H1 (cell line): Measurements from ENCODE around the gene C15orf62. TPM values are rescaled to one million over a fixed set of nuclear protein-coding genes. Genes with fewer than 3 reads are reported as not detected.

Experiments used
- CTCF ChIA-PET: fragments of 300-600 bp; sonication (Branson Sonifier 250); formaldehyde crosslinking; loops from one replicate; lab custom pipeline; 2021; ENCODE audit not compliant: partially characterized antibody; lab: Charles Lee
- POLR2A ChIA-PET: fragments of 300-600 bp; sonication (Branson Sonifier 250); formaldehyde crosslinking; loops from one replicate; lab custom pipeline; 2021; ENCODE audit warnings: inconsistent platforms; ENCODE audit not compliant: partially characterized antibody; lab: Charles Lee
- DNase-seq, 2 experiments: peaks; one replicate each; pipeline versions ENCODE4 v3.0.0 to v3.0.0-alpha.2; 2010 to 2022; ENCODE audit warnings: low spot score in 2 of 2, low read depth in 1 of 2, mixed read lengths in 1 of 2
- FAIRE-seq: peaks from 2 replicates; lab custom pipeline; 2011; peaks lifted over from hg19 to GRCh38; lab: Jason Lieb, UNC
- H2AFZ ChIP-seq: 2 replicates; pipeline ENCODE4 v1.8.1; 2012; ENCODE audit warnings: low read length, inconsistent platforms
- H2AK5ac ChIP-seq: 2 replicates; pipeline ENCODE4 v1.6.1; 2013; ENCODE audit warnings: low read depth, low read length
- H2BK120ac ChIP-seq: replicated peaks from 2 replicates; pipeline ENCODE3; 2013; ENCODE audit warnings: low read depth, low read length, inconsistent platforms
- H2BK12ac ChIP-seq: 2 replicates; pipeline ENCODE4 v1.6.1; 2013; ENCODE audit warnings: low read depth, low read length
- H2BK15ac ChIP-seq: 2 replicates; pipeline ENCODE4 v1.6.1; 2013; ENCODE audit warnings: low read length
- H2BK20ac ChIP-seq: 2 replicates; pipeline ENCODE4 v1.6.1; 2013; ENCODE audit warnings: low read length
- H2BK5ac ChIP-seq: 2 replicates; pipeline ENCODE4 v1.6.1; 2013; ENCODE audit warnings: low read depth, low read length
- H3K14ac ChIP-seq: 2 replicates; pipeline ENCODE4 v1.6.1; 2013; ENCODE audit warnings: inconsistent platforms; ENCODE audit not compliant: insufficient read length
- H3K18ac ChIP-seq: 2 replicates; pipeline ENCODE4 v1.6.1; 2013; ENCODE audit warnings: low read length; ENCODE audit errors: extremely low read depth
- H3K23ac ChIP-seq: 2 replicates; pipeline ENCODE4 v1.6.1; 2013; ENCODE audit warnings: inconsistent platforms; ENCODE audit not compliant: insufficient read length
- H3K23me2 ChIP-seq: 2 replicates; pipeline ENCODE4 v1.6.1; 2013; ENCODE audit warnings: low read depth, low read length
- H3K27ac ChIP-seq: 2 replicates; pipeline ENCODE4 v1.6.1; 2011; ENCODE audit warnings: low read depth, low read length, inconsistent platforms
- H3K27me3 ChIP-seq, 4 experiments: replicated peaks in 1 of 4; 1 replicate in 1 of 4; 2 replicates in 3 of 4; pipeline versions ENCODE4 v1.6.1 to v1.8.1; 2011 to 2013; ENCODE audit warnings: low read length in 3 of 4, mild to moderate bottlenecking in 3 of 4, inconsistent platforms in 2 of 4, mixed read lengths in 2 of 4, moderate library complexity in 1 of 4; ENCODE audit not compliant: control insufficient read depth in 3 of 4, insufficient read depth in 3 of 4; ENCODE audit errors: extremely low read depth in 1 of 4
- H3K36me3 ChIP-seq, 4 experiments: 2 replicates each; pipeline versions ENCODE4 v1.6.1 to v1.8.1; 2011 to 2013; ENCODE audit warnings: mild to moderate bottlenecking in 4 of 4, low read length in 3 of 4, moderate library complexity in 2 of 4, control low read depth in 1 of 4, inconsistent platforms in 1 of 4; ENCODE audit not compliant: insufficient read depth in 4 of 4, control insufficient read depth in 2 of 4
- H3K4ac ChIP-seq: replicated peaks from 2 replicates; pipeline ENCODE3; 2013; ENCODE audit warnings: low read length, low read depth, mixed read lengths, inconsistent platforms; ENCODE audit not compliant: insufficient read length
- H3K4me1 ChIP-seq, 4 experiments: replicated peaks in 1 of 4; 1 replicate in 1 of 4; 2 replicates in 3 of 4; pipeline versions ENCODE4 v1.6.1 to v1.8.1; 2011 to 2013; ENCODE audit warnings: low read length in 3 of 4, inconsistent platforms in 2 of 4, mixed read lengths in 1 of 4; ENCODE audit not compliant: insufficient read depth in 4 of 4, control insufficient read depth in 3 of 4
- H3K4me2 ChIP-seq, 2 experiments: 2 replicates each; pipeline versions ENCODE4 v1.6.1 to v1.8.1; 2011 to 2013; ENCODE audit warnings: low read depth in 2 of 2, low read length in 2 of 2, control low read depth in 1 of 2, inconsistent platforms in 1 of 2, mild to moderate bottlenecking in 1 of 2; ENCODE audit not compliant: insufficient read depth in 1 of 2
- H3K4me3 ChIP-seq, 4 experiments: fragments of 200-600, 300-600 bp in 1 of 4; sonication (generic), shearing (Covaris generic), sonication (Bioruptor Twin) in 1 of 4; 2 replicates each; pipeline versions ENCODE4 v1.5.1 to v1.8.1; 2011 to 2016; ENCODE audit warnings: low read length in 4 of 4, low read depth in 3 of 4, control low read depth in 2 of 4, inconsistent platforms in 2 of 4, mild to moderate bottlenecking in 2 of 4, mixed read lengths in 1 of 4, moderate library complexity in 1 of 4; ENCODE audit not compliant: insufficient read depth in 2 of 4; ENCODE audit errors: extremely low read depth in 1 of 4
- H3K56ac ChIP-seq: replicated peaks from 2 replicates; pipeline ENCODE3; 2013; ENCODE audit warnings: low read depth, mild to moderate bottlenecking, mixed read lengths, low read length, inconsistent platforms; ENCODE audit not compliant: insufficient read length
- H3K79me1 ChIP-seq: 2 replicates; pipeline ENCODE4 v1.6.1; 2013; ENCODE audit warnings: low read depth, low read length, control low read depth
- H3K79me2 ChIP-seq, 2 experiments: 2 replicates each; pipeline versions ENCODE4 v1.6.1 to v1.8.1; 2012 to 2013; ENCODE audit warnings: low read length in 2 of 2, mild to moderate bottlenecking in 2 of 2, inconsistent platforms in 1 of 2; ENCODE audit not compliant: insufficient read depth in 2 of 2, control insufficient read depth in 1 of 2
- H3K9ac ChIP-seq, 4 experiments: replicated peaks in 1 of 4; 1 replicate in 1 of 4; 2 replicates in 3 of 4; pipeline versions ENCODE4 v1.6.1 to v1.8.1; 2011 to 2013; ENCODE audit warnings: low read depth in 3 of 4, low read length in 3 of 4, control low read depth in 2 of 4, mild to moderate bottlenecking in 2 of 4, moderate library complexity in 2 of 4, inconsistent platforms in 1 of 4; ENCODE audit errors: extremely low read depth in 1 of 4
- H3K9me3 ChIP-seq, 2 experiments: 2 replicates each; pipeline versions ENCODE4 v1.6.1 to v1.8.1; 2012 to 2013; ENCODE audit warnings: mild to moderate bottlenecking in 2 of 2, moderate library complexity in 2 of 2, control low read depth in 1 of 2, inconsistent platforms in 1 of 2, low read depth in 1 of 2, low read length in 1 of 2, mixed read lengths in 1 of 2; ENCODE audit not compliant: insufficient read depth in 2 of 2
- H4K20me1 ChIP-seq, 2 experiments: replicated peaks in 1 of 2; 2 replicates each; pipeline versions ENCODE3 to v1.8.1; 2011 to 2013; ENCODE audit warnings: inconsistent platforms in 2 of 2, low read length in 2 of 2, mild to moderate bottlenecking in 1 of 2; ENCODE audit not compliant: insufficient read depth in 2 of 2, control insufficient read depth in 1 of 2
- H4K5ac ChIP-seq: 2 replicates; pipeline ENCODE4 v1.6.1; 2013; ENCODE audit warnings: low read length, low read depth, mixed read lengths, inconsistent platforms; ENCODE audit not compliant: insufficient read length
- H4K8ac ChIP-seq: 2 replicates; pipeline ENCODE4 v1.8.0; 2013; ENCODE audit warnings: mild to moderate bottlenecking, moderate library complexity, low read length, inconsistent platforms; ENCODE audit not compliant: insufficient read depth; ENCODE audit errors: extremely low read depth
- H4K91ac ChIP-seq: replicated peaks from 2 replicates; pipeline ENCODE3; 2013; ENCODE audit warnings: low read length, mixed read lengths, inconsistent platforms; ENCODE audit not compliant: insufficient read length
- CBX8 ChIP-seq: fragments of 300-800, 300-1000 bp; sonication (generic); IDR thresholded peaks from 2 replicates; pipeline ENCODE4 v1.7.1; 2016; ENCODE audit warnings: low read depth, low read length, borderline replicate concordance
- CEBPB ChIP-seq: IDR thresholded peaks from 2 replicates; pipeline ENCODE4 v1.6.1; 2012; ENCODE audit warnings: low read depth, low read length
- CHD2 ChIP-seq: IDR thresholded peaks from 2 replicates; pipeline ENCODE4 v1.6.1; 2012; ENCODE audit warnings: low read length, improper control_type of control experiment
- GTF2F1 ChIP-seq: IDR thresholded peaks from 2 replicates; pipeline ENCODE4 v1.6.1; 2012; ENCODE audit warnings: low read depth, low read length, improper control_type of control experiment, borderline replicate concordance
- KDM4A ChIP-seq: IDR thresholded peaks from one replicate; pipeline ENCODE4 v1.7.1; 2012; ENCODE audit warnings: low read depth, mild to moderate bottlenecking, moderate library complexity, low read length, inconsistent platforms; ENCODE audit not compliant: severe bottlenecking
- POLR2A ChIP-seq, 2 experiments: IDR thresholded peaks; 1 replicate in 1 of 2; 2 replicates in 1 of 2; pipeline ENCODE4 v1.6.1; 2011; ENCODE audit warnings: low read depth in 2 of 2, low read length in 2 of 2, mild to moderate bottlenecking in 2 of 2; ENCODE audit errors: control extremely low read depth in 1 of 2
- POLR2AphosphoS5 ChIP-seq: IDR thresholded peaks from 2 replicates; pipeline ENCODE4 v1.6.1; 2011; ENCODE audit warnings: low read depth, low read length
- SAP30 ChIP-seq: fragments of 300-600 bp; sonication (generic); IDR thresholded peaks from 2 replicates; pipeline ENCODE4 v1.7.1; 2012; ENCODE audit warnings: low read length, moderate library complexity, mild to moderate bottlenecking, inconsistent platforms; ENCODE audit not compliant: insufficient read depth, insufficient replicate concordance
- SP1 ChIP-seq: IDR thresholded peaks from 2 replicates; pipeline ENCODE4 v1.6.1; 2011; ENCODE audit warnings: low read depth, low read length
- TAF1 ChIP-seq: IDR thresholded peaks from 2 replicates; pipeline ENCODE4 v1.6.1; 2011; ENCODE audit warnings: mild to moderate bottlenecking, low read depth, low read length
- TBP ChIP-seq: IDR thresholded peaks from 2 replicates; pipeline ENCODE4 v1.6.1; 2011; ENCODE audit warnings: low read depth, low read length, improper control_type of control experiment
- WGBS, 2 experiments: shearing (Covaris generic) in 1 of 2; methylation state at CpG; one replicate each; pipeline versions ENCODE4 v1.1.6 to v1.1.7; 2013 to 2015; ENCODE audit warnings: low lambda C conversion rate in 2 of 2, mixed read lengths in 2 of 2, inconsistent platforms in 1 of 2, low coverage in 1 of 2, missing lambda C conversion rate in 1 of 2; ENCODE audit not compliant: insufficient replicate concordance in 2 of 2, insufficient coverage in 1 of 2, insufficient read length in 1 of 2; ENCODE audit errors: extremely low coverage in 1 of 2, missing lambda C conversion rate in 1 of 2; 5-methylcytosine and 5-hydroxymethylcytosine counted together
- polyA plus RNA-seq, 7 experiments: library from polyadenylated mRNA; depleted of rRNA in 3 of 7; stranded (reverse) in 5 of 7; unstranded in 2 of 7; fragments of >200 nt in 5 of 7; fragments of 200-250 nt in 2 of 7; gene quantifications; 1 replicate in 5 of 7; 2 replicates in 1 of 7; 4 replicates in 1 of 7; pipeline versions ENCODE4 v1.2.1 to v1.2.3, GENCODE V29; 2011 to 2013; ENCODE audit warnings: missing spikeins in 2 of 7, mixed read lengths in 2 of 7
- total RNA-seq: library from RNA; stranded (reverse); fragmentation: NEBNext Ultra II Directional; extraction: Animal tissue kit (Norgen Biotek cat#: 25700); gene quantifications from 2 replicates; pipeline ENCODE4 v1.2.1, GENCODE V29; 2021
- TF ChIP-seq, protein P1 (sequence below): IDR thresholded peaks from 2 replicates; pipeline ENCODE4 v1.6.1; 2012; ENCODE audit warnings: low read length, inconsistent platforms

The C15orf62 gene
- total and polyA plus RNA-seq, 2 of the 8 experiments (the other 6 are each of a cell fraction or from before 2014, with no cell fraction given): 0.06 to 0.56 TPM

DNA sequence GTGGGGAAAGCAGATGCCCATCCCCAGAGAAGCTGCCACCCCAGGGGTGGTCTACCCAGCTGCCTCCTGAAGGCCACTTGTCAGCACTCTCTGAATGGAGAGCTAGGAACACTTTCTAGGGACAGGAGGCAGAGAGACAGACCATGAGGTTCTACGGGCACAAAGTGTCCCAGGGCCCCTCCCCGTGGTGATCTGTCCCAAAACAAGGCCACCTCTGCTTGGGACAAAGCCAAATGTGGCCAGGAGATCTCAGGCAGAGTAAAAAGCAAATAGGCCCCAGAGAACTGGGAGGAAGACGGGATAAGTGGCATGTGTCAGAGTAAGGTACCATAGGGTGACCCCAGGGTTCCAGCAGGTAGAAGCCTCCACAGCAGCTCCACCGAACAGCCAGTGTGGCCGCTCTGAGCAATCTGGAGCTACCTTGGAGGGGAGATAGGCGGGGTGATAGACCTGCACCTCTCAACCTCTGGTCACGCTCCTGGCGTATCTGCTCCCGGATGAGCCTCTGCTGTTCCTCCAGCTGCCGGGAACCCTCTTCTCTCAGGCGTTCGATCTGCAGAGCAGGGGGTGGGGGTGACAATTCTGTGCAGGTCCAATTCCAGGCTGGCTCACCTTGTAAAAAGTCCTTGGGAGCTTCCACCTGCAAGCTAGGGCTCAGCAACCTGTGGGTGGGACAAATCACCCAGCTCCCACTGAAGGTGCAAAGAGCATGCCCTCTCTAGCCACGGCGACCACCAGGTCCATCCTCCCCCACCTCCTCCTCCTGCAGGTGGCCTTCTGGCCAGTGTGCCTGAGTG is 6.2 kb downstream of the C15orf62 start:
- Histone ChIP-seq H3K14ac (no peak overlapping the region), H2AK5ac (no peak overlapping the region), H3K36me3 (peaks cover 0 to 20% (median 6%) of the 10 kb centered on the region in 4 experiments; a peak in 4 of 8 replicates), H3K18ac (no peak overlapping the region), H3K23me2 (no peaks in the 10 kb centered on the region), H4K5ac (no peak overlapping the region), H2BK15ac (no peak overlapping the region), H3K4ac (no peak overlapping the region), H3K4me3 (no peak overlapping the region), H3K79me2 (no peaks in the 10 kb centered on the region), H3K27ac (no peak overlapping the region), H3K4me1 (no peaks in the 10 kb centered on the region), H4K91ac (no peak overlapping the region), H3K4me2 (no peak overlapping the region), H2BK12ac (no peak overlapping the region), H3K9me3 (no peaks in the 10 kb centered on the region), H3K9ac (no peak overlapping the region), H3K56ac (no peak overlapping the region), H2AFZ (no peak overlapping the region), H4K8ac (no peak overlapping the region), H2BK5ac (no peak overlapping the region), H4K20me1 (peaks cover 0 to 3% of the 10 kb centered on the region in 2 experiments), H3K79me1 (no peaks in the 10 kb centered on the region), H3K27me3 (no peaks in the 10 kb centered on the region), H3K23ac (no peak overlapping the region), H2BK20ac (no peak overlapping the region), H2BK120ac (no peak overlapping the region)
- ChIA-PET CTCF (interaction anchor here (0.7 to 1.7 kb wide), 10 partner anchors 8 to 141 kb away, joined by 3 to 10 read pairs (median 4); no protein-coding TSS in a partner anchor), POLR2A (interaction anchor here (0.7 to 1.6 kb wide), 2 partner anchors 10 to 12 kb away, joined by 3 to 4 read pairs; no protein-coding TSS in a partner anchor)
- DNase-seq: no peak
- 85% methylated on average over 14 of the region's 14 CpGs; no CpG with 5 or more reads in 1 of the 2 experiments for WGBS, 2 experiments
- no peak for FAIRE-seq
- no peak for TF ChIP-seq POLR2AphosphoS5
- TF ChIP-seq TAF1: no peak
- no peak for TF ChIP-seq CHD2
- TF ChIP-seq, protein P1, sequence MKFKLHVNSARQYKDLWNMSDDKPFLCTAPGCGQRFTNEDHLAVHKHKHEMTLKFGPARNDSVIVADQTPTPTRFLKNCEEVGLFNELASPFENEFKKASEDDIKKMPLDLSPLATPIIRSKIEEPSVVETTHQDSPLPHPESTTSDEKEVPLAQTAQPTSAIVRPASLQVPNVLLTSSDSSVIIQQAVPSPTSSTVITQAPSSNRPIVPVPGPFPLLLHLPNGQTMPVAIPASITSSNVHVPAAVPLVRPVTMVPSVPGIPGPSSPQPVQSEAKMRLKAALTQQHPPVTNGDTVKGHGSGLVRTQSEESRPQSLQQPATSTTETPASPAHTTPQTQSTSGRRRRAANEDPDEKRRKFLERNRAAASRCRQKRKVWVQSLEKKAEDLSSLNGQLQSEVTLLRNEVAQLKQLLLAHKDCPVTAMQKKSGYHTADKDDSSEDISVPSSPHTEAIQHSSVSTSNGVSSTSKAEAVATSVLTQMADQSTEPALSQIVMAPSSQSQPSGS: no peak
- no peak for TF ChIP-seq SAP30
- TF ChIP-seq POLR2A (IDR thresholded peaks at IDR 0.05; ENCODE audit: control extremely low read depth in 1 of 2, low read depth in 2 of 2, low read length in 2 of 2): no peak
- no peak for TF ChIP-seq KDM4A
- no peak for TF ChIP-seq GTF2F1
- TF ChIP-seq TBP: no peak
- no peak for TF ChIP-seq CEBPB
- no peak for TF ChIP-seq SP1
- TF ChIP-seq CBX8: no peak
